Measurements from ENCODE around the gene CWC22.

DNA sequence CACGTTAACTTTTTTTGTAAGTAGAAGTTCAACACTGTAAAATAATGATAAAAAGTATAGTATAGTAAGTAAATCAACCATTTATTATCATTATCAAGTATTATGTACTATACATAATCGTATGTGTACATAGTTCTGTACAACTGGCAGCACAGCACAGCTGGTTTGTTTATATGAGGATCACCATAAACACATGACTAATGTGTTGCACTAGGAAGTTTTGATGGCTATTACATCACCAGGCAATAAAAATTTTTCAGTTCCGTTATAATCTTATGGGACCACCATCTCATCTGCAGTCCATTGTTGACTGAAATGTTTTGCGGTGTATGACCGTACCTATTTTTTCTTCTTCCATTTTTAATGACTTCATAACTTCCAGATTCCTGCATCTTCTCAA is 106.4 kb downstream of the CWC22 start:
- TF ChIP-seq POLR2A (IDR thresholded peaks at IDR 0.05), result no peak
- no peak for TF ChIP-seq CTCF (IDR thresholded peaks at IDR 0.05)

Measured in breast epithelium (tissue), 3 donors.